HL-60 (cell line): Measurements from ENCODE around the gene IFITM2.
"Not testable (repeated sequence)": the region's sequence is repeated elsewhere in the genome, so short reads cannot be mapped to it uniquely, and the experiment has no call there.

Experiments used
- DNase-seq, 2 experiments: peaks; one replicate each; pipeline ENCODE4 v3.0.0-alpha.2; 2010 to 2020; ENCODE audit warnings: low read depth in 1 of 2, low spot score in 1 of 2
- H3K27ac ChIP-seq: fragments of 250-450 bp; sonication (Bioruptor Pico); replicated peaks from 2 replicates; pipeline ENCODE4 v1.5.1; 2020; ENCODE audit warnings: mild to moderate bottlenecking, moderate library complexity
- H3K27me3 ChIP-seq: fragments of 250-450 bp; sonication (Bioruptor Pico); 2 replicates; pipeline ENCODE4 v1.5.1; 2021; ENCODE audit warnings: mild to moderate bottlenecking, moderate library complexity; ENCODE audit not compliant: insufficient read depth, poor library complexity, severe bottlenecking
- H3K4me3 ChIP-seq: replicated peaks from 2 replicates; pipeline ENCODE4 v1.5.1; 2011; ENCODE audit warnings: mild to moderate bottlenecking, control low read depth, low read length; ENCODE audit not compliant: insufficient read depth
- GABPA ChIP-seq: IDR thresholded peaks from 2 replicates; pipeline ENCODE4 v1.6.1; 2012; ENCODE audit warnings: low read depth
- POLR2AphosphoS5 ChIP-seq: IDR thresholded peaks from 2 replicates; pipeline ENCODE4 v1.6.1; 2012; ENCODE audit warnings: low read depth
- SPI1 ChIP-seq: IDR thresholded peaks from 2 replicates; pipeline ENCODE4 v1.6.1; 2012; ENCODE audit warnings: low read depth, mild to moderate bottlenecking, borderline replicate concordance
- TF ChIP-seq, protein P1 (sequence below): IDR thresholded peaks from one replicate; pipeline ENCODE4 v1.5.1; 2011; ENCODE audit warnings: low read length, control low read depth, inconsistent platforms; ENCODE audit not compliant: insufficient read depth
- TF ChIP-seq, protein P2 (sequence below): IDR thresholded peaks from 2 replicates; pipeline ENCODE4 v1.6.1; 2012; ENCODE audit warnings: low read depth; ENCODE audit not compliant: insufficient replicate concordance

IFITM2 gene

DNA sequence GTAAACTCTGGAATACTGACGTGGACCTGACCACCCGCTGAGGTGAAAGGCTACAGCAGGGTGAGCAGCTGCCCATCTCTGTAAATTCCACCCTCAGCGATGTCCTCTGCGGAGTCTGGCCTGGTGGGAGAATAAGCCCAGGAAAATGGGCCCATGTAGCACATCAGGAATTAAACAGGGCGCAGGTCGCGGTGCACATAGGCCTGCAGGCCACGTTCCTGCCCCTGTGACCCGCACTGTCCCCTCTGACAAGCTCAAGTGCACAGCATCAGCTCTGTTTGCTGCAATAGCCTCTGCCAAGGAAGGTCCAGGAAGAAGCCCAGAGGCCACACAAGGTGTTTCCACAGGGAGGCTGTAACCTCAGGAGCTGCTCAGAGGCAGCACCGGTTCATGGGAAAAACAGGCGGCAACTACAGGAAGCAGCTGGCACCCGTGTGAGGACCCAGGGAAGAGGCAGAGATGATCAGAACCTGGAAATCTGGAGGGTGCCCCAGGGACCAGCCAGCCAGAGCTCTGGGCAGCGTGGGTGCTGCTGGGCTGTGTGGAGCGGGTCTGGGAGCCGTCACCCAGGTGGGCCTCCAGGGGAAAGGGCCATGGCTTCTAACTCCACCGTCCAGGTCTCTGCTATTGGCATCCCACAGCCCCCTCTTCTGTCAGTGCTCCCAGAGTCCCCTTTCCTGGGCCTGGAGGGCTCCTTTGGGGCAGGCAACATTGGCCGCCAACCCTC lies 808 bp upstream of the IFITM2 start:
- DNase-seq: no peak
- no peak overlapping the region for H3K27ac ChIP-seq
- no peak overlapping the region for H3K4me3 ChIP-seq
- H3K27me3 ChIP-seq: no peaks in the 10 kb centered on the region
- TF ChIP-seq GABPA (no peak), SPI1 (no peak), POLR2AphosphoS5 (no peak)
- TF ChIP-seq, protein P1, sequence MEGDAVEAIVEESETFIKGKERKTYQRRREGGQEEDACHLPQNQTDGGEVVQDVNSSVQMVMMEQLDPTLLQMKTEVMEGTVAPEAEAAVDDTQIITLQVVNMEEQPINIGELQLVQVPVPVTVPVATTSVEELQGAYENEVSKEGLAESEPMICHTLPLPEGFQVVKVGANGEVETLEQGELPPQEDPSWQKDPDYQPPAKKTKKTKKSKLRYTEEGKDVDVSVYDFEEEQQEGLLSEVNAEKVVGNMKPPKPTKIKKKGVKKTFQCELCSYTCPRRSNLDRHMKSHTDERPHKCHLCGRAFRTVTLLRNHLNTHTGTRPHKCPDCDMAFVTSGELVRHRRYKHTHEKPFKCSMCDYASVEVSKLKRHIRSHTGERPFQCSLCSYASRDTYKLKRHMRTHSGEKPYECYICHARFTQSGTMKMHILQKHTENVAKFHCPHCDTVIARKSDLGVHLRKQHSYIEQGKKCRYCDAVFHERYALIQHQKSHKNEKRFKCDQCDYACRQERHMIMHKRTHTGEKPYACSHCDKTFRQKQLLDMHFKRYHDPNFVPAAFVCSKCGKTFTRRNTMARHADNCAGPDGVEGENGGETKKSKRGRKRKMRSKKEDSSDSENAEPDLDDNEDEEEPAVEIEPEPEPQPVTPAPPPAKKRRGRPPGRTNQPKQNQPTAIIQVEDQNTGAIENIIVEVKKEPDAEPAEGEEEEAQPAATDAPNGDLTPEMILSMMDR: no peak
- TF ChIP-seq, protein P2, sequence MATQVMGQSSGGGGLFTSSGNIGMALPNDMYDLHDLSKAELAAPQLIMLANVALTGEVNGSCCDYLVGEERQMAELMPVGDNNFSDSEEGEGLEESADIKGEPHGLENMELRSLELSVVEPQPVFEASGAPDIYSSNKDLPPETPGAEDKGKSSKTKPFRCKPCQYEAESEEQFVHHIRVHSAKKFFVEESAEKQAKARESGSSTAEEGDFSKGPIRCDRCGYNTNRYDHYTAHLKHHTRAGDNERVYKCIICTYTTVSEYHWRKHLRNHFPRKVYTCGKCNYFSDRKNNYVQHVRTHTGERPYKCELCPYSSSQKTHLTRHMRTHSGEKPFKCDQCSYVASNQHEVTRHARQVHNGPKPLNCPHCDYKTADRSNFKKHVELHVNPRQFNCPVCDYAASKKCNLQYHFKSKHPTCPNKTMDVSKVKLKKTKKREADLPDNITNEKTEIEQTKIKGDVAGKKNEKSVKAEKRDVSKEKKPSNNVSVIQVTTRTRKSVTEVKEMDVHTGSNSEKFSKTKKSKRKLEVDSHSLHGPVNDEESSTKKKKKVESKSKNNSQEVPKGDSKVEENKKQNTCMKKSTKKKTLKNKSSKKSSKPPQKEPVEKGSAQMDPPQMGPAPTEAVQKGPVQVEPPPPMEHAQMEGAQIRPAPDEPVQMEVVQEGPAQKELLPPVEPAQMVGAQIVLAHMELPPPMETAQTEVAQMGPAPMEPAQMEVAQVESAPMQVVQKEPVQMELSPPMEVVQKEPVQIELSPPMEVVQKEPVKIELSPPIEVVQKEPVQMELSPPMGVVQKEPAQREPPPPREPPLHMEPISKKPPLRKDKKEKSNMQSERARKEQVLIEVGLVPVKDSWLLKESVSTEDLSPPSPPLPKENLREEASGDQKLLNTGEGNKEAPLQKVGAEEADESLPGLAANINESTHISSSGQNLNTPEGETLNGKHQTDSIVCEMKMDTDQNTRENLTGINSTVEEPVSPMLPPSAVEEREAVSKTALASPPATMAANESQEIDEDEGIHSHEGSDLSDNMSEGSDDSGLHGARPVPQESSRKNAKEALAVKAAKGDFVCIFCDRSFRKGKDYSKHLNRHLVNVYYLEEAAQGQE: no peak

DNA sequence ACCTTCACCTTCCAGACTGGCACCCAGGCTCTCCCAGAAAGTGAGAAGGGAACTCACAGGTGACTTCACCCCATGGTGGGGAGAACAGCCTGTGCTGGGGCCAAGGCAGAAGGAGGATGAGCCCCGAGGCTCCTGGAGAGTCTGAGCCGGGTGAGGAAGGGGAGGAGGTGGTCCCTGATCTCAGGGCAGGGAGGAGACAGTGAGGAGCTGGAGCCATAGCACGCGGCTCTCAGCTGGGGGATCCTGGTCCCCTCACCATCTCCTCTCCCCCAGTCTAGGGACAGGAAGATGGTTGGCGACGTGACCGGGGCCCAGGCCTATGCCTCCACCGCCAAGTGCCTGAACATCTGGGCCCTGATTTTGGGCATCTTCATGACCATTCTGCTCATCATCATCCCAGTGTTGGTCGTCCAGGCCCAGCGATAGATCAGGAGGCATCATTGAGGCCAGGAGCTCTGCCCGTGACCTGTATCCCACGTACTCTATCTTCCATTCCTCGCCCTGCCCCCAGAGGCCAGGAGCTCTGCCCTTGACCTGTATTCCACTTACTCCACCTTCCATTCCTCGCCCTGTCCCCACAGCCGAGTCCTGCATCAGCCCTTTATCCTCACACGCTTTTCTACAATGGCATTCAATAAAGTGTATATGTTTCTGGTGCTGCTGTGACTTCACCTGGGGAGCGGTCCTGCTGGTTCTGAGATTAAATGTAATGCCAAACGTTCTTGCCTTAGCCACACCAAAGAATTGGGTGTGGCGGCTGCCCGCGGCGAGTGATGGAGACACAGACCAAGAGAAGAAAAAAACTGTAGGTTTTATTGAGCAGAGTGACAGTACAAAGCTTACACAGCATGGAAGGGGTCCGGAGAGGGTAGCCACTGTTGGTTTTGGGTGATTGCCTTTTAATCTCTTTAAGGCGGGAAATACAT lies 1.4 kb downstream of the IFITM2 start:
- not testable (repeated sequence) for H3K27me3 ChIP-seq, H3K4me3 ChIP-seq, DNase-seq
- H3K27ac ChIP-seq: peak overlapping the region; percentile 43; the same call in 1 of the 2 replicates

DNA sequence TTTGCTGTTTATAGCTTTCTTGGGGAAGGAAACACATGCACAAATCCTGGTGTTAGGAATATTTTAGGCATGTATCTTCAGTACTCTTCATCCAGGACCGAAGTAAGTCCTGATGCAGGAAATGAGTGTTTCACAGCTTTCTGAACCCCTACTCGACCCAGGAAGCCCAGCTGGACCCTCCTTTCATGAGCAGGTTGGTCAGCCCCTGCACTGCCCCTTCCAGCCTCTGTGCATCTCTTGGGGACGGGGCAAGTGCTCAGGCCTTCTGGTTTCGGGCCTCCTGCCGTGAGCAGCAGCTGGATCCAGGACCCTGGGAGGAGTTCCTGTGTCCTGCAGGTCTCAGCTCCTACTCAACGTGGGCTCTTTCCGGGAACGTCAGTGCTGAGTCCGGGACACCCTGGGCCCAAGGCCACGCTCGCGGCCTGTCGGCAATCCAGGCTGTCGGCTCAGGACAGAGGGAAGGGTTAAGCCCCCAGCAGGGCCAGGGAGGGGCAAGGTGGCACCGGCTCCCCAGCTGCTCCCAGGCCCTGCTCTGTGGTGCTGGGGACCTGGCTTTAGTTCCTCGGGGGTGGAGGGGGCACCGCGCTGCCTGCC lies 2.5 kb downstream of the IFITM2 start:
- H3K27ac ChIP-seq, DNase-seq, H3K4me3 ChIP-seq, H3K27me3 ChIP-seq: not testable (repeated sequence)

DNA sequence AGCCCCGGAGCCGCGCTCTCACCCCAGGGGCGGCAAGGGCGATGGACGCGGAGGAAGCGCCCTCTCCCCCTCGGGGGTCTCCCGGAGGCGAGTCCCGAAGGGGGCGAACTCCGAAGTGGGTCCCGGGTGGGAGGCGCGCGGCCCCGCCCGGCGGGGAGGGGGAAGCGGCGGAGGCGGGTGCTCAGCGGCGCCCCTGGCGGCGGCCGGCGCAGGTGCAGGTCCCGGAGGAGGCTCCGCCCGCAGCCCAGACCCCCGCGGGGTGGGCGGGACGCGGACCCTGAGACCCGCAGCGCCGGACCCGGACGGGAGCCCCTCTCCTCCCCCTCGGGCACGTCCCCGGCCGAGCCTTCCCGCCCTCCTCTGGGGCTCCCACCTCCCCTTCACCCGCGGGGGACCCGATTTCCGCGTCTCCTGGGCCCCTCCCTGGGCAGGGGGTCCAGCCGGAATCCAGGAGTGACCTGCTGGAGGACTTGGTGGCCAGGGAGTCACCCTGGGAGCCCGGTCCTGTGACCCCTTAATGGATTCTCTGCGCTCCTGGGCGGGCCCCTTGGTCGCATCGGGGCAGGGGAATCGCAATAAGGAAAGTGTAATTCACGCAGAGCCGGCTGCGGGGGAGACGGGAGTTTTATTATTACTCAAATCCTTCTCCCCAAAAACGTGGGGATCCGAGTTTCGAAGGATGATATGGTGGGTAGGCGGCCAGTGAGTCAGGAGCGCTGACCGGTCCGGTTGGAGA lies 3.6 kb downstream of the IFITM2 start:
- H3K27me3 ChIP-seq, H3K4me3 ChIP-seq, H3K27ac ChIP-seq, DNase-seq: not testable (repeated sequence)

DNA sequence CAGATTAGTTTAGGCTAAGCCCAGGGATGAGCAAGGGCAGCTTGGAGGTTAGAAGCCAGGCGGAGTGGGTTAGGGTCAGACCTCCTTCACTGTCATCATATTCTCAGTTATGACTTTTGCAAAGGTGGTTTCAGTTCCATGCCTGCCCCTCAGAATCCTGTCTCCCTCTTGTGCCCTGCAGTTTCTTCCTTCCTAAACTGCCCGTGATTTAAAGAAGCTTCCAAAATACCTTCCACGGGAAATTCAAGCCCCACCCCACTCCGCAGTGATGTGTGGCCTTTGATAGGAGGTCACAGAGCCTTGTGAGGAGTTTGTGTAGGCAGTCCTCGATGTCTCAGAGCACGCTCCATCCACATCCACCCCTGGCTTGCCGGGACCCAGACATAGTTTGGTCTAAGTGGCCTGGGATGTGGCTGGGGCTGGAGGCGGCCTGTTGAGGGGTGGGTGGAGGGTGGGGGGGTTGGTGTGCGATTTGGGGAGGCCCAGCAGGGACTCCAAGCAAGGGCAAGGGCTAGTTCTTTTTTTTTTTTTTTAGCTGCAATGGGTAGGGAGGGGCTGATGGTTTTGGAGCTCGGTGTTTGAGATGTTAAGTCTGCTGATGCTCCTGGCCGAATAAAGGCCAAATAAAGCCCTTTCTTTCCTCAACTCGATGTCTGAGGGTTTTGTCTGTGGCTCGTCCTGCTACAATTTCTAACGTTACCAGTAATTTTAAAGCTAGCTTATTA lies 4.6 kb downstream of the IFITM2 start:
- no peak for DNase-seq
- Histone ChIP-seq H3K27ac (no peak overlapping the region), H3K27me3 (peaks cover 6% of the 10 kb centered on the region), H3K4me3 (no peak overlapping the region)
- TF ChIP-seq, protein P2: no peak
- TF ChIP-seq SPI1 (no peak), GABPA (no peak), POLR2AphosphoS5 (no peak)
- TF ChIP-seq, protein P1: no peak
